COLO668 (cell line): ENCODE results near the gene ACOT4.
"Not testable (repeated sequence)": the region's sequence is repeated elsewhere in the genome, so short reads cannot be mapped to it uniquely, and the experiment has no call there.

ENCODE experiments used
- DNase-seq: peaks from one replicate; lab custom pipeline; 2025; ENCODE audit not compliant: unreplicated experiment; lab: John Stamatoyannopoulos, UW

The ACOT4 gene

GRCh38 chr14:73576391-73576790, 15.3 kb upstream of the ACOT4 start:
- DNase-seq = no peak

- not testable (repeated sequence) for DNase-seq
Observed at GRCh38 chr14:73577214-73577613, 14.5 kb upstream of the ACOT4 start.

GRCh38 chr14:73582102-73582979, 9.3 kb upstream of the ACOT4 start:
- not testable (repeated sequence) for DNase-seq

GRCh38 chr14:73588695-73589094, 3.0 kb upstream of the ACOT4 start:
- DNase-seq = no peak

- no peak for DNase-seq
Observed at GRCh38 chr14:73589116-73589515, 2.6 kb upstream of the ACOT4 start.

GRCh38 chr14:73590673-73591004, 1.0 kb upstream of the ACOT4 start:
- not testable (repeated sequence) for DNase-seq

- no peak for DNase-seq
Observed at GRCh38 chr14:73594491-73594890, 2.8 kb downstream of the ACOT4 start.

GRCh38 chr14:73599499-73599898, 7.8 kb downstream of the ACOT4 start:
- no peak for DNase-seq

GRCh38 chr14:73602994-73603393, 11.3 kb downstream of the ACOT4 start:
- DNase-seq = no peak

- DNase-seq = no peak
Observed at GRCh38 chr14:73606271-73606670, 14.6 kb downstream of the ACOT4 start.

- no peak for DNase-seq
Observed at GRCh38 chr14:73607241-73607640, 15.6 kb downstream of the ACOT4 start.

- DNase-seq = no peak
Observed at GRCh38 chr14:73610687-73611086, 19.0 kb downstream of the ACOT4 start.

GRCh38 chr14:73612339-73613045, 20.8 kb downstream of the ACOT4 start, which contains the start of gene ACOT6:
Gene ACOT6 (plus strand): TSS chr14:73612517. CDS start chr14:73612572, 55 bp downstream.
- DNase-seq = peak; percentile 86

GRCh38 chr14:73613046-73613383, 21.3 kb downstream of the ACOT4 start:
- DNase-seq = no peak

GRCh38 chr14:73613419-73613963, 21.8 kb downstream of the ACOT4 start:
- no peak for DNase-seq

GRCh38 chr14:73616831-73617230, 25.2 kb downstream of the ACOT4 start:
- DNase-seq = no peak

- DNase-seq = no peak
Observed at GRCh38 chr14:73619524-73619923, 27.9 kb downstream of the ACOT4 start.

- DNase-seq = no peak
Observed at GRCh38 chr14:73620268-73620667, 28.6 kb downstream of the ACOT4 start.

- no peak for DNase-seq
Observed at GRCh38 chr14:73623504-73624054, 31.9 kb downstream of the ACOT4 start.

- no peak for DNase-seq
Observed at GRCh38 chr14:73625706-73626105, 34.0 kb downstream of the ACOT4 start.

- DNase-seq = no peak
Observed at GRCh38 chr14:73627151-73627558, 35.5 kb downstream of the ACOT4 start.
